ENCODE measurements around the gene ZNF581. TPM values are rescaled to one million over a fixed set of nuclear protein-coding genes. Genes with fewer than 3 reads are reported as not detected.
A peak's percentile ranks its signal among the peaks of the same experiment; 100 is the strongest.

The ZNF581 gene
- total RNA-seq, 1 donor, result 25.7 TPM

DNA sequence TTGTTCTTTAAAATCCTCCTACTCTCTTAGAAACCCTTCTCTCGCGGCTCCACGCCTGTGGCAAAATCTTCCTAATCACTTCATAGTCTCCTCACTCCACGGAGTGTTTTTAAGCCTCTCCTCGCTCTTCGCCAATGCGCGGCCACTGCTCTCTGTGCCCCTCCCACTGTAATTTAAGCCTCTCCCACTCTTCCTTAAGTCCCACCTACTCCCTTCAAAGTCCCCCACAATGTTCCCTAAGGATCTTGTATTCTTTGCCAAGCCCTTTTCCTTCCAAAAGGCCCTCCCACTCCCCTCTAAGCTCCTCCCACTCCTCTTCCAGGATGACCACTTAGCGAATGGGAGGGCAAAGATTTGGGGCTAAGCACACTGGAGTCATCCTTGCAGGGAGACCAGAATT is 45.4 kb upstream of the ZNF581 start:
- H3K27ac ChIP-seq (ENCODE audit: low read depth, low read length), result no peak overlapping the region

GRCh38 chr19:55598719-55599467 is 44.6 kb upstream of the ZNF581 start:
- Histone ChIP-seq H3K27ac (ENCODE audit: low read depth, low read length) (peak overlapping the region; percentile 92), H3K9me3 (ENCODE audit: low read depth, low read length) (no peaks in the 10 kb centered on the region), H3K27me3 (ENCODE audit: insufficient read depth, low read length) (no peaks in the 10 kb centered on the region), H3K4me3 (ENCODE audit: insufficient read depth, low read length) (peak overlapping the region; percentile 87), H2AFZ (ENCODE audit: low read length) (no peak overlapping the region), H4K20me1 (ENCODE audit: insufficient read depth, low read length) (peaks cover 4% of the 10 kb centered on the region), H3K79me2 (ENCODE audit: insufficient read depth, low read length) (peaks cover 9% of the 10 kb centered on the region), H3K4me1 (ENCODE audit: insufficient read depth, low read length) (peaks cover 7% of the 10 kb centered on the region), H3K36me3 (ENCODE audit: insufficient read depth, low read length) (peaks cover 21% of the 10 kb centered on the region), H3K4me2 (ENCODE audit: insufficient read depth, low read length) (peak overlapping the region; percentile 87)
- DNase-seq (ENCODE audit: insufficient read length, low spot score, missing footprints), result peak; percentile 99
- TF ChIP-seq CTCF (IDR thresholded peaks at IDR 0.05; ENCODE audit: extremely low read depth, low read depth, low read length), result no peak

More for the DNA sequence above, 45.4 kb upstream of the ZNF581 start:
- H3K4me2 ChIP-seq (ENCODE audit: insufficient read depth, low read length), result no peak overlapping the region
- H3K4me1 ChIP-seq (ENCODE audit: insufficient read depth, low read length), result peaks cover 7% of the 10 kb centered on the region
- peaks cover 4% of the 10 kb centered on the region for H4K20me1 ChIP-seq (ENCODE audit: insufficient read depth, low read length)
- peaks cover 21% of the 10 kb centered on the region for H3K36me3 ChIP-seq (ENCODE audit: insufficient read depth, low read length)
- H3K4me3 ChIP-seq (ENCODE audit: insufficient read depth, low read length), result no peak overlapping the region
- H3K27me3 ChIP-seq (ENCODE audit: insufficient read depth, low read length), result no peaks in the 10 kb centered on the region
- no peak for TF ChIP-seq CTCF (IDR thresholded peaks at IDR 0.05; ENCODE audit: extremely low read depth, low read depth, low read length)
- no peaks in the 10 kb centered on the region for H3K9me3 ChIP-seq (ENCODE audit: low read depth, low read length)
- H2AFZ ChIP-seq (ENCODE audit: low read length), result no peak overlapping the region
- no peak for DNase-seq (ENCODE audit: insufficient read length, low spot score, missing footprints)
- peaks cover 9% of the 10 kb centered on the region for H3K79me2 ChIP-seq (ENCODE audit: insufficient read depth, low read length)

- H3K27me3 ChIP-seq (ENCODE audit: insufficient read depth, low read length), result no peaks in the 10 kb centered on the region
- H3K27ac ChIP-seq (ENCODE audit: low read depth, low read length), result peak within 1 kb of the TSS; percentile 92
- peaks cover 9% of the 10 kb centered on the region for H3K79me2 ChIP-seq (ENCODE audit: insufficient read depth, low read length)
Measured at GRCh38 chr19:55599468-55599841, 44.0 kb upstream of the ZNF581 start, which contains the start of gene FIZ1. Gene FIZ1, minus strand, starts transcription at chr19:55599517. Its CDS starts 1,652 bp downstream, at chr19:55597865.

More at GRCh38 chr19:55599468-55599841, 44.0 kb upstream of the ZNF581 start, which contains the start of gene FIZ1:
- Histone ChIP-seq H3K4me2 (ENCODE audit: insufficient read depth, low read length) (peak within 1 kb of the TSS; percentile 87), H2AFZ (ENCODE audit: low read length) (peak within 1 kb of the TSS; percentile 90), H3K4me1 (ENCODE audit: insufficient read depth, low read length) (peaks cover 7% of the 10 kb centered on the region), H3K9me3 (ENCODE audit: low read depth, low read length) (no peaks in the 10 kb centered on the region), H3K4me3 (ENCODE audit: insufficient read depth, low read length) (peak within 1 kb of the TSS; percentile 87), H4K20me1 (ENCODE audit: insufficient read depth, low read length) (peaks cover 4% of the 10 kb centered on the region), H3K36me3 (ENCODE audit: insufficient read depth, low read length) (peaks cover 21% of the 10 kb centered on the region)
- no peak for TF ChIP-seq CTCF (IDR thresholded peaks at IDR 0.05; ENCODE audit: extremely low read depth, low read depth, low read length)
- DNase-seq (ENCODE audit: insufficient read length, low spot score, missing footprints), result peak; percentile 100

Data from osteoblast (primary cell).